ENCODE results near the gene CSKMT. TPM values are rescaled to one million over a fixed set of nuclear protein-coding genes. Genes with fewer than 3 reads are reported as not detected.
"Not testable (repeated sequence)": the region's sequence is repeated elsewhere in the genome, so short reads cannot be mapped to it uniquely, and the experiment has no call there.

The CSKMT gene
- total RNA-seq, 1 donor from 2014 or later, result 3.1 TPM

- DNase-seq, result no peak
- intact Hi-C loops (cut with micrococcal nuclease), result no loop called here
These were observed 15.7 kb downstream of the CSKMT start for GRCh38 chr11:62680825-62681240.

GRCh38 chr11:62682518-62682917 lies 17.4 kb downstream of the CSKMT start:
- DNase-seq (no peak), ATAC-seq (no peak)
- intact Hi-C loops (cut with micrococcal nuclease), result no loop called here

More at GRCh38 chr11:62680825-62681240, 15.7 kb downstream of the CSKMT start:
- ATAC-seq, result peak; percentile 67

GRCh38 chr11:62687508-62688396 lies 22.6 kb downstream of the CSKMT start:
- intact Hi-C loops (cut with micrococcal nuclease), result no loop called here
- DNase-seq (peak; percentile 55), ATAC-seq (peak; percentile 30)

GRCh38 chr11:62688491-62688890 lies 23.4 kb downstream of the CSKMT start:
- DNase-seq, result no peak
- intact Hi-C loops (cut with micrococcal nuclease), result no loop called here
- ATAC-seq, result no peak

- intact Hi-C loops (cut with micrococcal nuclease), result no loop called here
- DNase-seq (peak; percentile 81), ATAC-seq (peak; percentile 89)
These were observed 24.5 kb downstream of the CSKMT start, which contains the start of gene LRRN4CL for GRCh38 chr11:62689421-62690183. LRRN4CL (minus strand) TSS chr11:62689530; CDS start chr11:62688508, 1,022 bp downstream.

GRCh38 chr11:62693624-62694023 lies 28.5 kb downstream of the CSKMT start:
- DNase-seq; ATAC-seq; intact Hi-C loops (cut with micrococcal nuclease): not testable (repeated sequence)

GRCh38 chr11:62694455-62695167 lies 29.5 kb downstream of the CSKMT start:
- DNase-seq (peak; percentile 83), ATAC-seq (peak; percentile 80)
- intact Hi-C loops (cut with micrococcal nuclease), result no loop called here

GRCh38 chr11:62702246-62702645 lies 37.1 kb downstream of the CSKMT start:
- no peak for DNase-seq

GRCh38 chr11:62703921-62704320 lies 38.8 kb downstream of the CSKMT start:
- ATAC-seq; intact Hi-C loops (cut with micrococcal nuclease); DNase-seq: not testable (repeated sequence)

More at GRCh38 chr11:62702246-62702645, 37.1 kb downstream of the CSKMT start:
- ATAC-seq, result no peak
- intact Hi-C loops (cut with micrococcal nuclease), result no loop called here

- intact Hi-C loops (cut with micrococcal nuclease), result no loop called here
- DNase-seq (no peak), ATAC-seq (no peak)
These were observed 40.3 kb downstream of the CSKMT start for GRCh38 chr11:62705413-62705812.

GRCh38 chr11:62705880-62706849 lies 41.1 kb downstream of the CSKMT start:
- peak; percentile 98 for DNase-seq
- intact Hi-C loops (cut with micrococcal nuclease), result no loop called here
- ATAC-seq, result peak; percentile 84

GRCh38 chr11:62706850-62707247 lies 41.7 kb downstream of the CSKMT start:
- intact Hi-C loops (cut with micrococcal nuclease), result no loop called here
- no peak for DNase-seq
- ATAC-seq, result no peak

GRCh38 chr11:62707277-62707861 lies 42.3 kb downstream of the CSKMT start, which contains the start of the genes BSCL2 and GNG3:
BSCL2 (minus strand) TSS chr11:62707424; CDS start chr11:62707195, 229 bp downstream.
GNG3 (plus strand) TSS chr11:62707676; CDS start chr11:62708296, 620 bp downstream.
- no peak for ATAC-seq
- DNase-seq, result peak; percentile 37
- intact Hi-C loops (cut with micrococcal nuclease), result no loop called here

- intact Hi-C loops (cut with micrococcal nuclease), result no loop called here
- ATAC-seq, result no peak
- DNase-seq, result no peak
These were observed 43.3 kb downstream of the CSKMT start for GRCh38 chr11:62708392-62708791.

GRCh38 chr11:62708793-62709192 lies 43.7 kb downstream of the CSKMT start:
- peak; percentile 1 for ATAC-seq
- intact Hi-C loops (cut with micrococcal nuclease), result no loop called here
- DNase-seq, result no peak

GRCh38 chr11:62709247-62710000 lies 44.3 kb downstream of the CSKMT start:
- DNase-seq (peak; percentile 98), ATAC-seq (peak; percentile 81)
- intact Hi-C loops (cut with micrococcal nuclease), result no loop called here

- DNase-seq (no peak), ATAC-seq (no peak)
- intact Hi-C loops (cut with micrococcal nuclease), result no loop called here
These were observed 44.9 kb downstream of the CSKMT start for GRCh38 chr11:62710001-62710345.

Measured in left ventricle myocardium superior (tissue), 1 donor.